SJCRH30 (cell line): Measurements from ENCODE around the gene FIBP. TPM values are rescaled to one million over a fixed set of nuclear protein-coding genes. Genes with fewer than 3 reads are reported as not detected.

Source experiments
- DNase-seq, 2 experiments: peaks; one replicate each; pipeline ENCODE4 v3.0.0-alpha.2; 2015 to 2020
- H3K27ac ChIP-seq: fragments of 250-450 bp; sonication (Bioruptor Pico); 2 replicates; pipeline ENCODE4 v1.5.1; 2020; ENCODE audit warnings: mild to moderate bottlenecking, moderate library complexity
- H3K27me3 ChIP-seq: fragments of 250-450 bp; sonication (Bioruptor Pico); 2 replicates; pipeline ENCODE4 v1.5.1; 2020; ENCODE audit warnings: mild to moderate bottlenecking, moderate library complexity
- H3K36me3 ChIP-seq: fragments of 250-450 bp; sonication (Bioruptor Pico); 2 replicates; pipeline ENCODE4 v1.5.1; 2020; ENCODE audit warnings: mild to moderate bottlenecking, moderate library complexity
- H3K4me1 ChIP-seq: fragments of 250-450 bp; sonication (Bioruptor Pico); 2 replicates; pipeline ENCODE4 v1.5.1; 2020; ENCODE audit warnings: mild to moderate bottlenecking, moderate library complexity
- H3K4me3 ChIP-seq: fragments of 250-450 bp; sonication (Bioruptor Pico); 2 replicates; pipeline ENCODE4 v1.5.1; 2020; ENCODE audit warnings: mild to moderate bottlenecking, moderate library complexity
- H3K9me3 ChIP-seq: fragments of 250-450 bp; sonication (Bioruptor Pico); replicated peaks from 2 replicates; pipeline ENCODE4 v1.5.1; 2020; ENCODE audit warnings: mild to moderate bottlenecking, moderate library complexity
- total RNA-seq: library from RNA; depleted of rRNA; stranded (reverse); fragments of >200 nt; shearing (Covaris generic); gene quantifications from 2 replicates; pipeline ENCODE4 v1.2.3, GENCODE V29; 2014

Gene FIBP
- total RNA-seq, 1 experiment from 2014 or later: 64.3 TPM

- Histone ChIP-seq H3K4me1 (no peaks in the 10 kb centered on the region; the same call in 1 of the 2 replicates), H3K9me3 (no peaks in the 10 kb centered on the region), H3K36me3 (peaks cover 32% of the 10 kb centered on the region), H3K4me3 (no peak overlapping the region), H3K27me3 (no peaks in the 10 kb centered on the region), H3K27ac (no peak overlapping the region)
- DNase-seq: no peak
Measured at GRCh38 chr11:65863889-65864705, 24.2 kb downstream of the FIBP start.

- Histone ChIP-seq H3K27ac (no peak overlapping the region), H3K9me3 (no peaks in the 10 kb centered on the region), H3K4me1 (no peaks in the 10 kb centered on the region; the same call in 1 of the 2 replicates), H3K27me3 (no peaks in the 10 kb centered on the region), H3K36me3 (peaks cover 32% of the 10 kb centered on the region), H3K4me3 (no peak overlapping the region)
- DNase-seq: no peak
Measured at GRCh38 chr11:65862941-65863888, 25.1 kb downstream of the FIBP start.

GRCh38 chr11:65862191-65862735 is 26.0 kb downstream of the FIBP start:
- peaks cover 29% of the 10 kb centered on the region for H3K36me3 ChIP-seq
- no peaks in the 10 kb centered on the region; the same call in 1 of the 2 replicates for H3K4me1 ChIP-seq
- no peak overlapping the region for H3K4me3 ChIP-seq

DNA sequence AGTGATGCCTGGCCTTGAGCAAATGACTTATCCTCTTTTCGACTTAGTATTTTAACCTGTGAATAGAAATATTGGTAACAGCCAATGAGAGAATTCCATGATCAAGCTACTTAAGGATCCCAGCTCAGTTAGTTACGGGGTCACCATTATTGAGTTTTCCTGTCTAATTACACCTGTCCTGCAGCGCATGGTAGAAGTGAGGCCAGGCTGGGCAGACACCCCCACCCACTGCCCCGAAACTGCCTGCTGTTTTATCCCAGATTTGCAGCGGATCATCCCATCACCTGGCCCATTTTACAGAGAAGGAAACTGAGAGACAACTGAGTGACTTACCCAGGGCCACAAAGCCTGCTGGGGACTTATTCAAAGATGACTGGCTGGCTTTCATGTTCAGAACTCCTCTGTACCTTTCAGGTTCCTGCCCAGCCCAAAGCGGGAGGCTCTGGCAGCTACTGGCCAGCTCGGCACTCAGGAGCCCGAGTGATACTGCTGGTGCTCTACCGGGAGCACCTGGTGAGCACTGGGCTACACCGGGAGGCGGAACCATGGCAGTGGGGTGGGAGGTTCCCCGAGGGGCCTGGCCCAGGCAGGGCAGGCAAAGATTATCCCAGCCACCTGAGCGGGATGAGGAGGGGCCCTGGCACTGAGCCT is 26.6 kb downstream of the FIBP start:
- peak overlapping the region; percentile 96 for H3K4me3 ChIP-seq
- no peaks in the 10 kb centered on the region; the same call in 1 of the 2 replicates for H3K4me1 ChIP-seq
- peaks cover 28% of the 10 kb centered on the region for H3K36me3 ChIP-seq
- DNase-seq: no peak
- no peak overlapping the region for H3K27ac ChIP-seq
- no peaks in the 10 kb centered on the region for H3K27me3 ChIP-seq
- no peaks in the 10 kb centered on the region for H3K9me3 ChIP-seq

More at GRCh38 chr11:65862191-65862735, 26.0 kb downstream of the FIBP start:
- no peaks in the 10 kb centered on the region for H3K27me3 ChIP-seq
- no peak for DNase-seq
- H3K27ac ChIP-seq: no peak overlapping the region
- no peaks in the 10 kb centered on the region for H3K9me3 ChIP-seq

- H3K27me3 ChIP-seq: no peaks in the 10 kb centered on the region
- peak in 1 of 2 experiments; percentile 40 for DNase-seq
- peaks cover 30% of the 10 kb centered on the region for H3K36me3 ChIP-seq
Measured at GRCh38 chr11:65861165-65861505, 27.1 kb downstream of the FIBP start.

DNA sequence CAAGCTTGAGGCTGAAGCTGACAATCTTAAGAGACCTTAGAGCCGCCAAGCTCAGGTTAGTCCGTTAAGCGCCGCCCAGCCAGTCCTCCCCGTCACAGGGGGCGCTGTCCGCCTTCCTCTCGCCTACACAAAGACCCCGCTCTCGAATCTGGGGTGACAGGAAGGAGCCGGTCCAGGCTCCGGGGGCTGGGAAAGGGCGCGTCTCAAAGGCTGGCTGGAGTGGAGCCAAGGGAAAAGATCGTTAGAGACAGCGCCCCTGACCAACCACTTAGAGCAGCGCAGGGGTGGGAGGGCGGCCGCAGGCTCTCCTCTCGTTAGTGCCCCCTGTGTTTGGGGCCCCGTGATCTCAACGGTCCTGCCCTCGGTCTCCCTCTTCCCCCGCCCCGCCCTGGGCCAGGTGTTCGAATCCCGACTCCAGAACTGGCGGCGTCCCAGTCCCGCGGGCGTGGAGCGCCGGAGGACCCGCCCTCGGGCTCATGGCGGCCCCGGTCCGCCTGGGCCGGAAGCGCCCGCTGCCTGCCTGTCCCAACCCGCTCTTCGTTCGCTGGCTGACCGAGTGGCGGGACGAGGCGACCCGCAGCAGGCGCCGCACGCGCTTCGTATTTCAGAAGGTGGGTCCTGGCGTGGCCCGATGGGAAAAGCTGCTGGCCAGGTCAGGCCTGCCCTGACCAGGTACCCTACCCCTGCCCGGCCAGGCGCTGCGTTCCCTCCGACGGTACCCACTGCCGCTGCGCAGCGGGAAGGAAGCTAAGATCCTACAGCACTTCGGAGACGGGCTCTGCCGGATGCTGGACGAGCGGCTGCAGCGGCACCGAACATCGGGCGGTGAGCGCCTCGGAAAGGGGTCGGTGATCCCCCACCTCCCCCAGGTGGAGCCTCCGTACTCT is 27.8 kb downstream of the FIBP start, which contains the start of gene MUS81:
Gene MUS81, plus strand, starts transcription at position 156 of the 887 bp plus-strand sequence. Its CDS starts 321 bp downstream, at position 477.
- H3K36me3 ChIP-seq: peaks cover 31% of the 10 kb centered on the region
- no peaks in the 10 kb centered on the region for H3K27me3 ChIP-seq
- DNase-seq: peak; percentile 98
- H3K4me3 ChIP-seq: peak within 1 kb of the TSS; percentile 96
- H3K4me1 ChIP-seq: no peaks in the 10 kb centered on the region; the same call in 1 of the 2 replicates
- H3K27ac ChIP-seq: peak within 1 kb of the TSS; percentile 74
- no peaks in the 10 kb centered on the region for H3K9me3 ChIP-seq

More at GRCh38 chr11:65861165-65861505, 27.1 kb downstream of the FIBP start:
- no peaks in the 10 kb centered on the region for H3K9me3 ChIP-seq
- H3K27ac ChIP-seq: peak overlapping the region; percentile 74; the same call in 1 of the 2 replicates
- peak overlapping the region; percentile 96 for H3K4me3 ChIP-seq
- no peaks in the 10 kb centered on the region; the same call in 1 of the 2 replicates for H3K4me1 ChIP-seq

GRCh38 chr11:65859812-65860277 is 28.4 kb downstream of the FIBP start:
- Histone ChIP-seq H3K36me3 (peaks cover 30% of the 10 kb centered on the region), H3K27ac (peak overlapping the region; percentile 74)

GRCh38 chr11:65859095-65859811 is 29.0 kb downstream of the FIBP start:
- Histone ChIP-seq H3K36me3 (peaks cover 36% of the 10 kb centered on the region), H3K4me3 (peak overlapping the region; percentile 96), H3K4me1 (no peaks in the 10 kb centered on the region; the same call in 1 of the 2 replicates), H3K27me3 (no peaks in the 10 kb centered on the region), H3K27ac (peak overlapping the region; percentile 74), H3K9me3 (no peaks in the 10 kb centered on the region)
- peak; percentile 99 for DNase-seq

More at GRCh38 chr11:65859812-65860277, 28.4 kb downstream of the FIBP start:
- no peaks in the 10 kb centered on the region for H3K27me3 ChIP-seq
- no peak for DNase-seq
- no peaks in the 10 kb centered on the region; the same call in 1 of the 2 replicates for H3K4me1 ChIP-seq
- H3K4me3 ChIP-seq: peak overlapping the region; percentile 96
- no peaks in the 10 kb centered on the region for H3K9me3 ChIP-seq

GRCh38 chr11:65858681-65859087 is 29.6 kb downstream of the FIBP start:
- no peaks in the 10 kb centered on the region for H3K27me3 ChIP-seq
- no peaks in the 10 kb centered on the region; the same call in 1 of the 2 replicates for H3K4me1 ChIP-seq
- peaks cover 37% of the 10 kb centered on the region for H3K36me3 ChIP-seq
- no peak for DNase-seq
- H3K4me3 ChIP-seq: peak overlapping the region; percentile 96
- no peaks in the 10 kb centered on the region for H3K9me3 ChIP-seq
- no peak overlapping the region; the same call in 1 of the 2 replicates for H3K27ac ChIP-seq

GRCh38 chr11:65857853-65858680 is 30.2 kb downstream of the FIBP start, which contains the start of gene CFL1:
TSS of gene CFL1 (minus strand) at chr11:65858180. CDS start at chr11:65858099, 81 bp downstream.
- H3K36me3 ChIP-seq: peaks cover 41% of the 10 kb centered on the region
- H3K9me3 ChIP-seq: no peaks in the 10 kb centered on the region
- no peaks in the 10 kb centered on the region; the same call in 1 of the 2 replicates for H3K4me1 ChIP-seq
- no peaks in the 10 kb centered on the region for H3K27me3 ChIP-seq
- peak within 1 kb of the TSS; percentile 67 for H3K27ac ChIP-seq
- DNase-seq: peak; percentile 98
- H3K4me3 ChIP-seq: peak within 1 kb of the TSS; percentile 96

DNA sequence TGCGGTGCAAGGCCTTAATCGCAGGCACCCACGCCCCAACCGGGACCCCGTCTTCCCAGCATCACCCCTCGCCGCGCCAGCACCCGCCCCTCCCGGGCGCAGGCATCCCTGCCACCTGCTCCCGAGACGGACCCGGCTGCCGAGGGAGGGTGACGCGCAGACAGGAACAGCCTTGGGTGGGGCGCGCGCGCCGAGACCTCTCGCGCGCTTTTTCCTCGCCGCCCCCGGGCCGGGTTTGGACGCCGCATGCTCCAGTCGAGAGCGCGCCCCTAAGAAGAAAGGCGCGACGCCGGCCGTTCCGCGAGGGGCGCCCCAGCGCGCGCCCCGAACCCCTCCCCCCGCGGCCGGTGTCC is 30.8 kb downstream of the FIBP start:
- Histone ChIP-seq H3K9me3 (no peaks in the 10 kb centered on the region), H3K27ac (peak overlapping the region; percentile 67), H3K4me3 (peak overlapping the region; percentile 96), H3K4me1 (no peaks in the 10 kb centered on the region; the same call in 1 of the 2 replicates), H3K36me3 (peaks cover 46% of the 10 kb centered on the region), H3K27me3 (no peaks in the 10 kb centered on the region)
- peak; percentile 52 to 55 for DNase-seq
